GM18511 (cell line): ENCODE results near the gene IGF1.
"Not testable (repeated sequence)": the region's sequence is repeated elsewhere in the genome, so short reads cannot be mapped to it uniquely, and the experiment has no call there.

Experiments used
- ATAC-seq: cut with Tn5 transposase; IDR thresholded peaks from one replicate; pipeline ENCODE4 v1.9.1; 2021; ENCODE audit warnings: mild to moderate bottlenecking, moderate library complexity; ENCODE audit not compliant: unreplicated experiment

The IGF1 gene

DNA sequence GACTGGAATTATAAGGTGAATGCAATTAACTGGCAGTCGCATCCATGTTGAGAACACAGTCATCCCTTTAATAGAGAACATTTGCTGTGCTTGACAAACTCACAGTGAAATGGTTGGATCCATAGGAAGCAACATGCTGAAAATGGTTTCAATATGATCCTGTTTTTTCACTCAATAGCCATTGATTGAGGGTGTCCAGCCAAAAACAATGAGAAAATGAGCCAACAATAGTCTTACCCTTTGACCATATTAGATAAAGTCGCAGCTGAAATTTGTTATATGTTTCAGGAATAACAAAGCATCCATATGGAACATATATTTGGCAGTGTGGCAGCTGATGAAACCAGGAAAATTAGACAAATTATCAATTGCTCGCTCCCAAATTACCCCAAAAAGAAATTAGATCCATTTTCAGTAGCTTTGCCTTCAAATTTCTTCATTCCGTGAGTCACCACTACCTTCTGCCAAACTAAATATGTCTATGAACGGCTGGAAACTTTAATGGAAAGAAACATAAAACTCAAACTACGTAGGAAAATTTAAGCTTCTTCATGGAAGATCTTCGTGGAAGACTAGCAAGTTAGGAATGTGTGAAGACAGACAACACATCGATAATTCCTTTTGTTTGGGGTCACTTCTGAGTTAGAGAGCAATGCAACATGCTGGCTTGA is 17.4 kb downstream of the IGF1 start:
- no peak for ATAC-seq

DNA sequence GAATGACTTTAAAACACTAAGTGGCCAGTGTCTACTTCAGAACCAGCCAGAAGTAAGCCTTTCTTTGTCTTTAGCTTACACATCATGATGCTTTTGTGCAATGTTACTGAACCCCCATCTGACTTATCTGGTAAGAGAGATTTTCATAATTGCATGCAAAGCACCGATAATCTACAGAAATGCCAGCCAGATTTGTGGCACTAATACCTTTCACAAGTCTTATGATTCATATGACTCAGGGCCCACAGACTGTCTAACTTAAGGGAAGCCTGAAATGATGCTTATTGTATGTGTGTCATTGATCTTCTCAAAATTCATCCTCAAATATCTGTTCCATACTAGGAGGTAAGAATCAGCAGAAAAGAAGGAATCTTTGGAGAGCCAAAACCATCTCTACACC is 18.0 kb downstream of the IGF1 start:
- ATAC-seq = no peak

DNA sequence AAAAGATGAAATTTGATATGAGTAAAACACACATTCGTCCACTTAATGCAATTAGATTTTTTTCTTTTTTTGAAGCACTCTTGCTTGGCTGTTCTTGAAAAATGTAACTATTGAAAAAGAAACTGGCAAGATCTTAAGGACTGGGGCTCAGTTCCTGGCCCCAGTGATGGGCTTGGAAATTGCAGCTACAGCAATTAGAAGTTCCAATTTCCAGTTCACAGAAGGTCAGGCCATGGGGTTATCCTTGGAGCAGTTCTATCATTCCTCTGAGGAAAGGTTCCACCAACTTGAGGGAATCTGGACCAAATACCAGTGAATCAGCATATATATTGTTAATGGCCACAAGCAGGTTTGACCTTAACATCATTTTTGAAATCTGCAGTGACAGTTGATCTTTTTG is 18.9 kb downstream of the IGF1 start:
- ATAC-seq = no peak

DNA sequence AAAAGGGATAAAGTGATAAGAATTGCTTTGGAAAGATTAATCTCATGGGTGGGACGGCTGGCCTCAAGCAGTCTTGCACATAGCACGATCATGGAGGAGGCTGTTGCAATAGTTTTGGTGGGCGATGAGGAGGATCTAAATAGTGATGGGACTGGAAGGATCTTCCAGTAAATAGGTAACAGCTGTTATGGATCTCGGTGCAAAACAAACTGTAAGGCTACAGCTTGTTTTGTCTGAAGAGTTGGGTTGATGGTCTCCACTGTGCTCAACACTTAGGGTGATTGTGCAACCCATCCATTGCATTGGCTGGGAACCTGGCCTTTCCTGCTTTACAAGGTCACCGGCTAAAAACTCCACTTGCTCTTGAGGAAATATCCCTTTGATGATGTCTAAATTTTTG is 21.0 kb downstream of the IGF1 start:
- ATAC-seq = no peak

DNA sequence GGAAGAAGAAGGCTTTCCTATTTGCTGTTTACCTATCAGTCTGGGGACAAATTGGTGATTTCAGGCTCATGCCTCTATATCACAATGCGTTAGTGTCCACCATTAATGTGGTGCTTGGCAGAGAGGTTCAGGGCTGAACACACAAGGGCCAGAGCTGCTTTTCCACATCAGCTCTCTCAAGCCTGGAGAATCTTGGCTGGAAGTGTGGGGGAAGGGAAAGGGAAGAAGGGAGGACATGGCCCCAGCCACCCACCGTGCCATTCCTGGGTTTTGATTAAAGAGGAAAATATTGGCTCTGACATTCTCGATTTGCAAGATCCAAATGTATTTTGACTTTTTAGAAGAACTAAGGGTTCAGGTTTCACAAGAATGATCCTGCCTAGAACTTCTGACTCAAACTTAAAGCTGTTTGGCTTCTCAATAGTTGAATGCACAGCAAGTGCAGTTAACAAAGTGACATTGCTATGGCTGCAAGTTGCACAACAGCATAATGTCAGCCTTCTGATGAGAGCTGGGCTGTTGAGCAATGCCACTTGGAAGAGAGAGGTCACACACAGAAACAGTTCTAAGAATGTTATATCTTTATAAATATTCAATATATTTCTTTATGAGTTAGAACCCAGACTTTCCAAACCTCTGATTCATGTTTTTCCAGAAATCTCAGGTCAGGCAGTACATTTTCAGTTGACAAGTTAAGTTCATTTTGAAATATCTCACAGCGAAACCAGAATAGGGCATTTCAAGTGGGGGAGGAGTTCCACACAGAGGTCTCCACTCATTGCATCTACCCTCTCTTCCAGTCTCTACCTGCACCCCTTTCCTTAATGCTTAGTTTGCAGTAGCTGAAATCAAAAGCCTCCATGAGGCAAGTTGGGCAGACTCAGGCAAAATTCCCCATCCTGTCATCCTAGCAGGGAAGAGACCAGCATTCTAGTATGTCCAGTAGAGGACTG is 25.3 kb downstream of the IGF1 start:
- no peak for ATAC-seq

DNA sequence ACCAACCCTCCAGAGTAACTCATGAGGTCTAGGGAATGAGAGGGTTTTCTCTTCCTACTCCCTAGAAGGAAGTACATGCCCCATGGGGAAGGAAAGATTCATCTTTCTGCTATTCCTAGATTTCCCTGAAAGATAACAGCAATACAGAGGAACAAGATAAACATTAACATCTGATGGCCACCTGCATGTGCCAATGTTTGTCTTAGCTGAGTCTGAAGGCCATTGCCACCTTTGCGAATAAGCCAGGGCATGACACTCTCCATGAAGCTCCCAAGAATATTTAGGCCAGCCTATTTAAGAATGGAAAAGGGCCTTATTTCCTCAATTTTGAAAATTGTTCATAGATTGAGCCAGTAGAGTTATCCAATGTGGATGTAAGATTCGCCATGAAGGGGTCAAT is 26.0 kb downstream of the IGF1 start:
- no peak for ATAC-seq

DNA sequence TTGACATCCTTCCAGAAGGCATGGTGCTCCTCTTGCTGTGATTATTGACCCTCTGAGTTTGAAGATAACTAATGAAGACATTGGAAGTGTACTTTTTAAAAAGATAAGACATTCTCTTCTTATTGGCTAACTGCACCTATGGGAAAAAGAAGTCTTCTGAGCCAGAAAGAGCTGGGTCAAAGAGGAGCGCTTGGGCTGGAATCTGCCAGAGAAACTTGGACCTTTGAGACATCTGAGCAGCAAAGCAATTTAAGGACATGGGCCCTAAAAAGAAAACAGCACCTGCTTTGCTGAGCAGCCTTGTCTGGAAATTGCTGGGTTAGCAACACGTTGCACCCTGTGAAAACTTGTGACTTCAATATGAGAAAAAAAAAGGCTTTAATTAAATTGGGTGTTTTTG is 27.8 kb downstream of the IGF1 start:
- ATAC-seq = no peak

DNA sequence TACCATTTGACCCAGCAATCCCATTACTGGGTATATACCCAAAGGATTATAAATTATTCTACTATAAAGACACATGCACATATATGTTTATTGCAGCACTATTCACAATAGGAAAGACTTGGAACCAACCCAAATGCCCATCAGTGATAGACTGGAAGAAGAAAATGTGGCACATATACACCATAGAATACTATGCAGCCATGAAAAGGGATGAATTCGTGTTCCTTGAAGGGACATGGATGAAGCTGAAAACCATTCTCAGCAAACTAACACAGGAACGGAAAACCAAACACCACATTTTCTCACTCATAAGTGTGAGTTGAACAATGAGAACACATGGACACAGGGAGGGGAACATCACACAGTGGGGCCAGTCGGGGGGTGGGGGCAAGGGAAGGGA is 31.3 kb downstream of the IGF1 start:
- not testable (repeated sequence) for ATAC-seq

DNA sequence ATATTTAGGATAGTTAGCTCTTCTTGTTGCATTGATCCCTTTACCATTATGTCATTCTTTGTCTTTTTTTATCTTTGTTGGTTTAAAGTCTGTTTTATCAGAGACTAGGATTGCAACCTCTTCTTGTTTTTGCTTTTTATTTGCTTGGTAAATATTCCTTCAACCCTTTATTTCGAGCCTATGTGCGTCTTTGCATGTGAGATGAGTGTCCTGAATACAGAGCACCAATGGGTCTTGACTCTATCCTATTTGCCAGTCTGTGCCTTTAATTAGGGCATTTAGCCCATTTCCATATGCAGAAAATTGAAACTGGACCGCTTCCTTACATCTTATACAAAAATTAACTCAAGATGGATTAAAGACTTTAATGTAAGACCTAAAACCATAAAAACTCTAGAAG is 32.9 kb downstream of the IGF1 start:
- ATAC-seq = not testable (repeated sequence)

DNA sequence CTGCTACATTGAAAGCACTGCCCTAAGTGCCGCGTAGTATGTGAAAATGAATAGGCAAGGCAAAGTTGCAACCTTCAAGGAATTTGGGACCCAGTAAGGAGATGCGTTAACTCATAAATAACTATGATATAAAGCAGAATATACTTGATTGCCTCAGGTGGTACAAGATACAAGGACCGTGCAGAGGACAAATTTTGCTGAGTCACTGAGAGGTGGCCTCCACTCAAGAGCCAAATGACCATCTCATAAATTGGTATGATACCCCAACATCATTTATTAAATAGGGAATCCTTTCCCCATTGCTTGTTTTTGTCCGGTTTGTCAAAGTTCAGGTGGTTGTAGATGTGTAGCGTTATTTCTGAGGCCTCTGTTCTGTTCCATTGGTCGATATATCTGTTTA is 35.7 kb downstream of the IGF1 start:
- ATAC-seq = no peak

DNA sequence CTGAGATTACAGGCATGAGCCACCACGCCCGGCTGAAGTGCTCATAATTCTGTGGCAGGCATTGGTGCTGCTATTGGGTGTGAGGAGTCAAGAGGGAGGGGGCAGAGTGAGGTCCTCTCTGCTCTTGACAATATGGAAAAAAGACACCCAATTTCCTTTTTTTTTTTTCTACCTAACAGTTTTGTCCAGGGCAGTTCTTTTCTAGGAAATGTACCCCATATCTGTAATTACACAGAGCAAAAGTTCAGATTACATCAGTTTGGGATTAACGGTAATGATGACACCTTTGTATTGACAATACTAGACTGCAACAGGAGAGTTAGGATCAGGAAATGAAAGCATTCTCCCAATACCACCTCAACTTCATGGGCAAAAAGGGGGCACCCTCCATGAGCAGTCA is 36.3 kb downstream of the IGF1 start:
- no peak for ATAC-seq

DNA sequence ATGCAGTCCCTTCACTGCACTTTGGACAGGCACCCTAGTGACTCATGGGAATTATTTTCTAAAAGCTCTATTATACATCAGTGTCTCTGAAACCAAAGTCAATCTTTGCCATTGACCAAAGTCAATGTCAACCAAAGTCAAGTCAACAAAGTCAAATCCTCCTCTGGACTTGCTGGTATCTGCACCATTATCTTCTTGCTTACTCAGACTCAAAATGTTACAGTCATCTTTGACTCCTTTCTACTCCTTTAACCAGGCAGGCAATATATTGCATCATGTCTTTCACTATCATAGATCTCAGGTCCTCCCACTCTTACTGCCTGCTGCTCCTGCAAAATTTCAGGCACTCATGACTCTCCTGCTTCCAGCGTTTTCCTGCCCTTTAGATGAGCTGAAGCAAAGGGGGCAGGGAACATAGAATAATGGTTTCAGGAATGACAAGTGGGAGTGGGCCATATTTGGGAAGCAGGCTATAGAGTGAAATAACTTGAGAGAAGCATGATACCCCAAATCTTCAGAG is 39.2 kb downstream of the IGF1 start:
- ATAC-seq = no peak

DNA sequence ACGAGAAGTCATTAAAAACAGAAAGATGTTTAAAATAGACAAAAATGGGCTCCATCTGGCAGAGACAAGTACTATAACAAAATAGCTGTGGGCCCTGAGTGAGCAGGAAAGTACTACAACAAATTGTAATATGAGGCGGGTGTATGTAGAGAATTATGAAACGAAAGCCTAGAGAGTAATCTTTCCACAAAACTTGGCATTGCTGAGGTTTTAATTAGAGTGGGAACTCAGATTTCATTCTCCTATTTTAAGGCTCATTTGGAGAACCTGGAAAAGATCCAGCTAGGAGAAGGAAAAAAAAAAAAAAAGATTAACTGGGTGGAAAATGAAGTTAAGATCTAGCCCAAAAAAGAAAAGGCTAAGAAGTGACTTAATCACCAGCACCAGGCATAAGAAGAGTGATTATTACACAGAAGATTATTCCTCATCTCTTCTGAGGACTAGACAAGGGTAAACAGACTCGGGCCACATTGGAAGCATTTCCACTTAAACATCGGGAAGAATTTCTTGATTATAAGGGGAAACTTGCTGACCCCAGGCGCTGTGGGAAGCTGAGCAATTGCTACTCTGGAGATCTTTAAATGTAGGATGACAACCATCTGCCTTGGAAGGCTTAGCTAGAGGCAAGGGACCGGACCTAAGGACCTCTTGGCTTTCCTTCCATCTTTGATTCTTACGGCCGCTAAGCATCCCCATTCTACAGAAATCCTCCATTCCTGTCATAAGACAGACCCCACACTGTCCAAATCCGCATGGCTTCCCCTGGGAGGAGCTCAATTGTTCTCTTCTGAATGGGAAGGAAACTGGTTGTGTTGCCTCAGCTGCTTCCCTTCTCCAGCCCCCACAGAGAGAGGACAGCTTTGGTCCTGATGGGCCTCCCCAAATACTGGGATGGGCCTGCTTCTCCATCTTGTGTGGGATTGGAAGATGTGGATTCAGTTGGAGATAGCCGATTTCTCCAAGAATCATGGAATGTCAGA is 40.6 kb downstream of the IGF1 start:
- ATAC-seq = no peak

DNA sequence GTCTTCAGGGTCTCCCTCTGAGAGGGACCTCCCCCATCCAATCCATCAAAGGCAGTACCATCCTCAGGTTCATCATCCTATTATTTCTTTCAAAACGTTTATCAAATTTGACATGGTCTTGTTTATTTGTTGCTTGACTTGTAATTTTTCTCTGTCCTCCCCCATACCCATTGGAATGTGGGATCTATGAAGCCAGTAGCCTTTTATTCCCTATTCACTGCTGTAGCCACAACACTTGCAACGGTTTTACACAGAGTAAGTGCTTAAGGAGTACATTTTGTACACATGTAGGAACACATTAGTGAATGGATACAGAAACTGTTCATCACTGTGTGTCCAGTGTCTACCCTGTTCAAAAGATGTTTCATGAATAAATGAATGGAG is 41.5 kb downstream of the IGF1 start:
- no peak for ATAC-seq

DNA sequence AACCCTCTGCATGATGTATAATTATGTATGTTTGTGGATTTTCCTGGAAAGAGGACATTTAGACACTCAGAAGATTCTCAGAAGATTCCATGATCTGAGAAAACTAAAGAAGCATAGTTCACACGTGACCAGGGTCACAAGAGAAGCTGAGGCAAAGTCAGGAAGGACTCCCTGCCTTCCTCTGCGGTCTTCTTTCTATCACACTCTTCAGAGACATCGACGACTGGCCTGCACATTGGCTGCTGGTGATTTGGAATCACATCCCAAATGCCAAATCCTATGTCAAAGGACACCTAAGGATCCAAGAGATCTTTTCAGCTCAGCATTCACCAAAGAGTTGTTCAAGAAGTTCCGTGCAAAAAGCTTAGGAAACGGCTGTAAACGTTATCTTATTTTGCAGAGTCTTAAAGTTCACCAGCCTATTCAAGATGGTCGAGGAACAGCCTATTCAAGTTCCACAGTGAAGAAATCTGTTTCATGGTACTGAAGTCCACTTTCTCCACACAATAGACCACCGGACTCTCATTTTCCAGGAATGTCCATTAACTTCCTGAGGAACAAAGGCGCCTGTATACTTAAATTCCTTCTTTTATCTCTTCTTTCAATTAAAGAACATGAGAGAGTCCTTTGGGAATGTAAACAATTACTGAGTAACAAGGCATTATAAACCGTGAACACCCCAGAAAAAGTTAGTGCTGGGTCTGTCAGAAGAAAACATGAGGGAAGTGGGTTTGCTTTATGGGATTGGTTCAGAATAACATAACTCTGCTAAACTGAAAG is 42.1 kb downstream of the IGF1 start:
- ATAC-seq = no peak

DNA sequence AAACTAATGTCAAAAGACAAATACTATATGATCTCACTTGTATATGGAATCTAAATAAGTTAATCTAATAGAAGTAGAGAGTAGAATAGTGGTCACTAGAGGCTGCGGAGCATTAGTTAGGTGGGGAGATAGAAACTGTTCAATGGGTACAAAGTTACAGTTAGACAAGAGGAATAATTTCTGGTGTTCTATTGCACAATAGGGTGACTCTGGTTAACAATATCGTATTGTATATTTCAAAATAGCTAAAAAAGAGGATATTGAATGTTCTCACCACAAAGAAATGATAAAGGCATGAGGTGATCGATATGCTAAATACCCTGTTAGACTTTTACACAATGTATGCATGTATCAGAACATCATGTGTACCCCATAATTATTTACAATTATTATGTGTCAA is 42.9 kb downstream of the IGF1 start:
- ATAC-seq = no peak

DNA sequence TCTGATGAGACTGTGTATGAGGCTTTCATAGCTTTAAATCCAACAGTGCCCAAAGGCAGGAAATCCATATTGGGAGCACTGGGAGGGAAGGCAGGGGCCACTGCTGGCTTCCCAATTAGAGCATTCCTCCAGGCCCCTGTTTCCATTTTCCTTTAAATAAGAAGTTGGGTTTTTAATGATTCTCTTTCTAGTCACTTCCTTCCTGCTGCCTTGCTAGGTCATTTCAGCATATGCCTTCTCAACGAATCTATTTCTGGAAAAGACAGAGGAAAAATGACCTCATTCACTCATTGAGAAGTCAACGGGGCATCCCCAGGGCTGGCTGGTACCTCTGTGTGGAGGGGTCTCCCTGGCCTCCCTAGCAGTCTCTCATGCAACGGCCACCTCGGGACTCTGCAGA is 43.5 kb downstream of the IGF1 start:
- ATAC-seq = no peak

DNA sequence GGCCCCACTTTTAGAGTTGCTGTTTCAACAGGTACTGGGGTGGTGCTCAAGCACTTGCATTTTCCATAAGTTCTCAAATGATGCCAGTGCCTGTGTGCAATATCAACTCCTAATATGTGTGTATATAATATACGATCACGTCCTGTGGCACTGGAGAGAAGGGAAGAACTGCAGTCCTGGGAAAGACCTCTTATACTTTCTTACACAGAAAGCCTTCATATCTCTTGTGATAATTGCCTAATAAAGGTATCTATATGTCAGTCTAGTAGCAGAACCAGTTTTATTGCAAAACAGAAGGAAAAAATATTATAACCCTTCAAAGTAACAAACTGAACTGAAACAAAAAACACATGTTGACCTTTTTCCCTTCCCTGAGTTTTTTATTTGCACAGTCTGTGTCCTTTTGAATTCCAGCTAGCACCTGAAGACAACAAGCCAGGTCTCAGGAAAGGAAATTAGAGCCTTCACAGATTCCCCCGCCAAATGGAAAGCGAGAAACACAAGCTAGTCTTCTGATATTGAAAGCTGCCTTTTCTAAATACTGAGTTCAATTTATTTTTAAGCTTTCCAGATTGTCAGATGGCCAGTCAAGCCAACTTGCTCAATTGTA is 44.4 kb downstream of the IGF1 start:
- ATAC-seq = no peak

DNA sequence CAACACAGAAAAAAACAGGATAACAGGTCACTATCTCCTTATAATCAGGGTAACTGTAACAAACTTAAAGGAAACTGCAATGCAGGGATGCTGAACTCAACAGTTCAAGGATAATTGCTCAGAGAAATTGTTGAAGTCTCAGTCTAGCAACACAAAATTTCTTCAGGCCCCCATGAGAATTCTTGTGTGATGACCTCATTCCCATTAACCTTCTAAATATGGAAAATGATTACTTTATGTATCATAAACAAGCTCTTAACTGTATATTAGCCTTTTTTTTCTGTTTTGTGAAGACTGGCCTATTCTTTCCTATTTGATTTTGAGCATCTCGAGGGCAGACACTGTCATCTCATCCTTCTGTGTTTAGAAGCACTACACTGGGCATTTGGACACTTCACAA is 47.1 kb downstream of the IGF1 start:
- no peak for ATAC-seq

DNA sequence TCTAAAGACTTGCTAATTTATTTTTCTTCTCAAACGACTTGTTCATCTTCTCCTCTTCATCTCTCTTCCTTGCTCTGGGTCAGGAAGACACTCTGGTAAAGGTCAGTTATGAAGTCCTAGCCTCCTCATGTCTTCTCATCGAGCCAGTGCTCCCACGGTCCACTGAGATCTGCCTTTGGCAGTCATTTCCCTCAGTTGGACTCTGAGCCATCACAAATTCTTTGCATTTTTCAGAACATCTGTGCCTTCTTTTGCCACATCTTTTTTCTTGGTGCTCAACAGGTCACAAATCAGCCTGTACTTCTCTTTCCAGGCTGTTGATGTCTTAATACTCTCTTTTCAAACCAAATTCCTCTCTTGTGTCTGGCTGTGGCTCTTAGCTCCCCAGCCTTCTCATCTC is 49.7 kb downstream of the IGF1 start:
- ATAC-seq = no peak
